GM18508 (cell line): ENCODE measurements around the gene ECI2.
"Not testable (repeated sequence)": the region's sequence is repeated elsewhere in the genome, so short reads cannot be mapped to it uniquely, and the experiment has no call there.

Experiments
- ATAC-seq: cut with Tn5 transposase; IDR thresholded peaks from one replicate; pipeline ENCODE4 v1.9.1; 2021; ENCODE audit warnings: moderate number of reproducible peaks; ENCODE audit not compliant: insufficient read depth, unreplicated experiment

Gene ECI2

GRCh38 chr6:4105980-4106536 lies 29.3 kb downstream of the ECI2 start:
- ATAC-seq: no peak

- no peak for ATAC-seq
These were observed 31.4 kb downstream of the ECI2 start for GRCh38 chr6:4103929-4104328.

DNA sequence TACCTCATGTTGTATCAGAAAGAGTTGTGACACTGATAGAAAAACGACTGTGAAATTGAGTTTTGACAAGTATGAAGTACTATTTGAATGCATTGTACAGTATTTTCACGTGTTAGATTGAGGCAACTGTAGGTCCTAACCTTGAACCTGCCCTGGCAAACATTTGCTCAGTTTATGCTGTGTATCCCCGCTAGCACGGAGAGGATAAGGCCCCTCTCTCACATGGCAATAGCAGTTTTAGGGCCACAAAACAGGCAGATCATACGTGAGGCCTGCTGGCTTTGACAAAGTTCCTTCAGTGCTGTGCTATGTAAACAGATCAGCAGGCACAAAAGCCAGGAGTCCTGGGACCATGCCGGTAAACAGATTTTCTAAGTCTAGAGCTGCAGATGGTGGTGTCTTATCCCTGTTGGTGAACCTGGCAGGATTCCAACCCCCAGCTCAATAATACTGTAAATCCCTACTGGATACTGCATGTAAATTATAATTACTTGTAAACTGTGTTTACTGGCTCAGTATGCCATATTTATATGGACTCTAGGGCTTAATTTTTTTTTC lies 32.6 kb downstream of the ECI2 start:
- no peak for ATAC-seq

GRCh38 chr6:4101298-4101697 lies 34.1 kb downstream of the ECI2 start:
- ATAC-seq: no peak

GRCh38 chr6:4100655-4101054 lies 34.7 kb downstream of the ECI2 start:
- ATAC-seq: no peak

DNA sequence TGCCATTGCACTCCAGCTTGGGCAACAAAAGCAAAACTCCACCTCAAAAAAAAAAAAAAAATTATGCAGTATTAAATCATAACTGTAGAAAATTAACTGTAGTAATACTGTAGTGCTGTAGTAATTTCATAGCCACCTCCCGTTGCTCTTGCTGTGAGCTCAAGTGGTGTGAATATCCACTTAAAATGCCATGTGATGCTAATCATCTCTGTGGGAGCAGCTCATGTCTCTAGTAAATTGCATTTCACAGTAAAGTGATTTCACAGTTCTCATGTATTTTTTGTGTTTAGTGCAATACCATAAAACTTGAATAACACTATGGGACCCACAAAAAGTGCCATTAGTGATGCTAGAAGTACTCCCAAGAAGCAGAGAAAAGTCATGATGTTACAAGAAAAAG lies 42.1 kb downstream of the ECI2 start:
- ATAC-seq: no peak

GRCh38 chr6:4091941-4092340 lies 43.4 kb downstream of the ECI2 start:
- no peak for ATAC-seq

DNA sequence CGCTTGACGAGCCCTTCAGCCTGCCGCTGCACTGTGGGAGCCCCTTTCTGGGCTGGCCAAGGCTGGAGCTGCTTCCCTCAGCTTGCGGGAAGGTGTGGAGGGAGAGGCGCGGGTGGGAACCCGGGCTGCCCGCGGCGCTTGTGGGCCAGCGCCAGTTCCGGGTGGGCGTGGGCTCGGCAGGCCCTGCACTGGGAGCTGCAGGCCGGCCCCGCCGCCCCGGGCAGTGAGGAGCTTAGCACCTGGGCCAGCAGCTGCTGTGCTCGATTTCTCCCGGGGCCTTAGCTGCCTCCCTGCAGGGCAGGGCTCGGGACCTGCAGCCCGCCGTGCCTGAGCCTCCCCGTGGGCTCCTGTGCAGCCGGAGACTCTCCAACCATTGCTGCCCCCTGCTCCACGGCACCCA lies 45.3 kb downstream of the ECI2 start:
- not testable (repeated sequence) for ATAC-seq

DNA sequence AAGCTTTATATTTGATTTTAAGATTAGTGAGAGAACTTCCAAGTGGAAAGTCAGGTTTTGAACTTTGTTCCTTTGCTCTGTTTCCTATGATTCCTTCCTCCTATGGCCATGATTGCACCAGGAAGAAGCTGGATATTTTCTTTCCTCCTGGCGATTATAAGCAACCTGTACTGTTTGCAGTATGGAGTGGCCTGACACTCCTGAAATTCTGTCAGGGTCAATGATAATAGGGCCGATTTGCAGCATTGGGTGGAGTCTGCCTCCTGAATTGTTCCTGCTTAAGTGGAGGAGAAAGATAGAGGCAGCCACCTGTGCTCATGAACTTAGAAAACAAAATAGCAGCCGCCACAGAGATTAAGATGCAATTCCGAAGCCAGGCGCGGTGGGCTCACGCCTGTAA lies 46.7 kb downstream of the ECI2 start:
- ATAC-seq: no peak

GRCh38 chr6:4085332-4085700 lies 50.1 kb downstream of the ECI2 start:
- no peak for ATAC-seq

- ATAC-seq: no peak
These were observed 50.7 kb downstream of the ECI2 start for GRCh38 chr6:4084444-4085331.

- ATAC-seq: no peak
These were observed 56.5 kb downstream of the ECI2 start, which contains the start of gene FAM217A for GRCh38 chr6:4078691-4079471. FAM217A (minus strand) TSS chr6:4079137; CDS start chr6:4077414, 1,723 bp downstream.

DNA sequence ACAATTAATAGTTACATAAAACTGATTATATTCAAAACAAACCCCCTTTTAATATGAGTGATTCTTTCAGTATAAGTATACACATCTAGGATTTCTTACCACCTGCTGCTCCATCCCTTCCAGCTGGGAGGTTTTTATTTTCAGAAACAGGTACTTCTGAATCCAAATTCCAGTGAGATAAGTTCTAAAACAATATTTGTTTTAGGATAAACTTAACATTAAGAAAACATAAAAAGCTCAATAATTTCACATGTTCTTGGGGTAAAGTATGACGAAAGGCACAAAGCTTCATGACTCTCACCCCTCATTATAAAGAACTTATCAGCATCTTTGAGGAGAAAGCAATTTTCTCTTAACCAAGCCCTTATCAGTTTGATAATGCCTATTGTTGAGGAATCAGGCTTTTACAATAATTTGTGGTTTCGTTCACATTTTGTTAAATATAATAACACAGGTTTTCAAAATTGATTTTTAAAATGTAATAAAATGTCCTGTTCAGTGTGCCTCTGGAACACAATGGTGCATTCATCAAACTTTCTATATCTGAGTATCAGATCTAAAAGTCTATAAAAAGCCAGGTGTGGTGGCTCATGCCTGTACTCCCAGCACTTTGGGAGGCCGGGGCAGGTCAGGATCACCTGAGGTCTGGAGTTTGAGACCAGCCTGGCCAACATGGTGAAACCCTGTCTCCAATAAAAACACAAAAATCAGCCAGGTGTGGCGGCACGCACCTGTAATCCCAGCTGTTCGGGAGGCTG lies 60.7 kb downstream of the ECI2 start:
- ATAC-seq: no peak

DNA sequence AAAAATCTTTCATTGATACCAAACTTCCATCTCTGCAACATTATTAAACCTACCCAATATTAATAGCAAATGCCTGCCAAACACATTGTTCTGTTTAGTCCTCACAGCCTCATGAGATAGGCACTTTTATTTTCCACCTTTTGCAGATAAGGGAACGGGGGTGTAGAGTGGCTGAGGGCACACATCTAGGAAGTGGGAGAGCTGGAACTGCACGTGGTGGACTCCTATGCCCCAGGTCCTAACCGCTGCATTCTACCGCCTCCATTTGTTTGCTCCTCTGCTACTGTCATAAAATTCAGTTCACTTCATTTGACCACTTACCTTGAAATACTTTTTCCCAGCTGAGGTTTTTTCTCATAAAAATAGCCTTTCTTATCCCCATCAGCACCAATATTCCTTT lies 64.0 kb downstream of the ECI2 start:
- ATAC-seq: no peak

DNA sequence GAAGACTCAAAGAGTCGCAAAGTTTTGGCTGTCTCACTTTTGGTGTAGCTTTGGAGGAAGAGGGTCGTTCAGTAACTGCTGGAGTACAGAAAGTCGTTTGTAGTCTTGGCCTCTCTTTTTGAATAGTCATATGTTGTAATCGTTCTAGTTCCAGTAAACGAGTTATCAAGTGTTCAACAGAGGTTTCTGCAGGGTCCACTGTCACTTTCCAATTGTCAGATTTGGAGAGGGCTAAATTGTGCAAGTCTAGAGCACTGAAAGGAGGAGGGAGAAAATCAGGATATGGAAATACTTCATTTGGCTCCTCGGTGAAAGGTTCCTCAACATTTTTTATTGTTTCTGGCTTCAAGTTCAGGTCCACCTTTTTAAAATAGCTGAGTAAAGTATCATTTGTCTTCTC lies 66.2 kb downstream of the ECI2 start:
- ATAC-seq: no peak

DNA sequence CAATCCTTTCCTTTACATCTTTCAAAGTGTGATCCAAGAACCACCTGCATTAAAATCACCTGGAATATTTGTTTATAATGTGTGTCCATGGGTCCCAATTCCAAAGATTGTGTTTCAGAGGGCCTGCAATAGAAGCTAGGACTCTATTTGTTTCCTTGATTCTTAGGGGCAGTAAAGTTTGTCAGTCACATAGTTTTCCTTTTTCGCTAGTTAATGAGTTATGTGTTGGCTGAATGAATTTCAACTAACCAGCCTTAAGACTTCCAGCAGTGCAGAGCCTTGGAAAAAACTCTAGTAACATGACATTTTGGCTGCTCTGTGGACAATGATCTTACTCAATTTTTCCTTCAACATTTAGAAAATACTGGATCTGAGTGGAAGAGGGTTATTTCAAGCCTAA lies 67.7 kb downstream of the ECI2 start:
- no peak for ATAC-seq

GRCh38 chr6:4066029-4066755 lies 69.2 kb downstream of the ECI2 start:
- ATAC-seq: no peak
